Esophagus squamous epithelium (tissue), 4 donors: ENCODE results near the gene LAPTM4A.

Experiments
- POLR2A ChIP-seq, 4 donors: fragments of 450-650 bp; IDR thresholded peaks; one replicate each; pipeline ENCODE4 v1.6.1; 2017; ENCODE audit warnings: antibody characterized with exemption in 4 of 4, mild to moderate bottlenecking in 4 of 4, moderate library complexity in 3 of 4
- TF ChIP-seq, protein P1 (sequence below), 6 experiments: fragments of 450-650 bp in 4 of 6; fragments of 200-600 bp in 2 of 6; sonication (generic) in 2 of 6; IDR thresholded peaks; one replicate each; pipeline ENCODE4 v1.5.1; 2016 to 2019; ENCODE audit warnings: antibody characterized with exemption in 6 of 6, mild to moderate bottlenecking in 4 of 6, moderate library complexity in 4 of 6

DNA sequence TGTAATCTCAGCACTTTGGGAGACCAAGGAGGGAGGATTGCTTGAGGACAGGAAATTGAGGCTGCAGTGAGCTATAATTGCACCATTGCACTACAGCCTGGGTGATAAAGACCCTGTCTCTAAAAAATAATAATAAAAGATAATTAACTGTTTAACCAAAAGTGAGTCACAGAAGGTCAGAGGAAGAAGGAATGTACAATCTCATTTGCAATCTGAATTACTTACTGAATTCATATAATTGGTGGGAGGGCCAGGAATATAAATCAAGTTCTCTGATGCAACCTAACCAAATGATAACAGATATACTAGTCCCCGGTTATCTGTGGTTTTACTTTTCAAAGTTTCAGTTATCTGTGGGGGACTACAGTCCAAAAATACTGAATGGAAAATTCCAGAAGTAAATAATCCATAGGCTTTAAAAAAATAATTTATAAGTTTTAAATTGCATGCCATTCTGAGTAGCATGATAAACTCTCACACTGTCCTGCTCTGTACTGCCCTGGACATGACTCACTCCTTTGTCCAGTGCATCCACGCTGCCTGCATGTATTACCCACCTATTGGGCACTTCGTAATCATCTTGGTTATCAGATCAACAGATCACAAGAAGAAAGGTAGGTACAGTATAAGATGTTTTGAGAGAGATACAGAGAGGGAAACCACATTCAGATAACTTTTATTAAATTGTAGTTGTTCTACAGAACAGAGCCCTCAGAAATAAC lies 26.2 kb downstream of the LAPTM4A start:
- TF ChIP-seq, protein P1, sequence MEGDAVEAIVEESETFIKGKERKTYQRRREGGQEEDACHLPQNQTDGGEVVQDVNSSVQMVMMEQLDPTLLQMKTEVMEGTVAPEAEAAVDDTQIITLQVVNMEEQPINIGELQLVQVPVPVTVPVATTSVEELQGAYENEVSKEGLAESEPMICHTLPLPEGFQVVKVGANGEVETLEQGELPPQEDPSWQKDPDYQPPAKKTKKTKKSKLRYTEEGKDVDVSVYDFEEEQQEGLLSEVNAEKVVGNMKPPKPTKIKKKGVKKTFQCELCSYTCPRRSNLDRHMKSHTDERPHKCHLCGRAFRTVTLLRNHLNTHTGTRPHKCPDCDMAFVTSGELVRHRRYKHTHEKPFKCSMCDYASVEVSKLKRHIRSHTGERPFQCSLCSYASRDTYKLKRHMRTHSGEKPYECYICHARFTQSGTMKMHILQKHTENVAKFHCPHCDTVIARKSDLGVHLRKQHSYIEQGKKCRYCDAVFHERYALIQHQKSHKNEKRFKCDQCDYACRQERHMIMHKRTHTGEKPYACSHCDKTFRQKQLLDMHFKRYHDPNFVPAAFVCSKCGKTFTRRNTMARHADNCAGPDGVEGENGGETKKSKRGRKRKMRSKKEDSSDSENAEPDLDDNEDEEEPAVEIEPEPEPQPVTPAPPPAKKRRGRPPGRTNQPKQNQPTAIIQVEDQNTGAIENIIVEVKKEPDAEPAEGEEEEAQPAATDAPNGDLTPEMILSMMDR (IDR thresholded peaks at IDR 0.05) = no peak
- TF ChIP-seq POLR2A (IDR thresholded peaks at IDR 0.05) = no peak
